ENCODE measurements around the gene RNF227.
"Not testable (repeated sequence)": the region's sequence is repeated elsewhere in the genome, so short reads cannot be mapped to it uniquely, and the experiment has no call there.

The RNF227 gene

DNA sequence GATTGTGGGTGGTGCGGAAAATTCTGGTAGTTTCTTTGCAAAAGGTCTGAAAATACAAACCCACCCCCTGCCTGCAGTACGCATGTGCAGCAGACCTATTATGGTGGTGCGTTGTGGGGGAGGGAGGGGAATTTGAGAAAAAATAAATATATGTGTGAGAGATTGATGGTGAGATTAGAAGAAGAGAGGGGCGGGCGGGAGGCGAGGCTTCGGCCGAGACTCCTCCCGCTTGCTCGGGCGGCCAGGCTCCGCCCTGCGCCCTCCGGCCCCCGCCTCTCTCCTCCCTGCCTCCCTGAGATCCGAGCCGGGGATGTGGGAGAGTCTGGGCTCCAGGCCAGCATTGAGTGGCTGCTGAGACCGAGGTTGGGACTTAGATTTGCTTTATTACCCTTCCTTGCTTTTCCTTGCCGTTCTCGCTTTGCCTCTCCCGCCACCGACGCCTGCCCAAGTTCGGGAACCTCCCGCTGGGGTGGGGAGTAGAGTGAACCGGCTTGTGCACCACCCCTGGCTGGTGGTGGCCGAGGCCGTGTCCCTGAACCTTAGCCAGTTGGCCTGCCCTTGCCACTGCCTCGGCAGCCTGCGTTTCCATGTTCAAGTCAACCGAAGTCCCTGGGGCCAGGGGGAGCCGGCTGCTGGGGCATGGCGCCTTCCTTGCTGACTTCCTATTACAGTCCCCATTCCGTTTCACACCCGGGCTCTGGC lies 28.5 kb downstream of the RNF227 start:
- DNase-seq, result peak; percentile 99

DNA sequence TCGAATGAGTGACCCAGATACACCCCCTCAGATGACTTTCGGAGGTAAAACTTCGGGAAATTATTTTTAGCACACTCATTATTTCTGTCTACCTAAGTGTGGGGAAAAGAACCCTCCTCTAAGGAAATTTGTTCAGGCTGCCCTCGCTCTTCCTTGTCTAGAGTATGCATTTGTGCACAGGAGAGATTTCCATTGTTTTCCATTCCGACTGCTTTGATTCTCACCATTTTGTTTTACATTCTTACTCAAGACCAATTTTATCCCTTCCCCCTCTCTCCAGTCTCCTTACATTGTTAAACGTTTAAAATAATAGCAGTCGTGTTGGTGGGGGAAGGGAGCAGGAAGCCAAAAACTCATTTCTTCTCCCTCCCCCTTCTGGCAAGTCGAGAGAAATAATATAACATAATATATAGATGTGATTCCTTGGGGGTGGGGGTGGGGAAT lies 29.0 kb downstream of the RNF227 start:
- no peak for DNase-seq

GRCh38 chr17:7886227-7887037 lies 29.7 kb downstream of the RNF227 start:
- peak; percentile 56 for DNase-seq

DNA sequence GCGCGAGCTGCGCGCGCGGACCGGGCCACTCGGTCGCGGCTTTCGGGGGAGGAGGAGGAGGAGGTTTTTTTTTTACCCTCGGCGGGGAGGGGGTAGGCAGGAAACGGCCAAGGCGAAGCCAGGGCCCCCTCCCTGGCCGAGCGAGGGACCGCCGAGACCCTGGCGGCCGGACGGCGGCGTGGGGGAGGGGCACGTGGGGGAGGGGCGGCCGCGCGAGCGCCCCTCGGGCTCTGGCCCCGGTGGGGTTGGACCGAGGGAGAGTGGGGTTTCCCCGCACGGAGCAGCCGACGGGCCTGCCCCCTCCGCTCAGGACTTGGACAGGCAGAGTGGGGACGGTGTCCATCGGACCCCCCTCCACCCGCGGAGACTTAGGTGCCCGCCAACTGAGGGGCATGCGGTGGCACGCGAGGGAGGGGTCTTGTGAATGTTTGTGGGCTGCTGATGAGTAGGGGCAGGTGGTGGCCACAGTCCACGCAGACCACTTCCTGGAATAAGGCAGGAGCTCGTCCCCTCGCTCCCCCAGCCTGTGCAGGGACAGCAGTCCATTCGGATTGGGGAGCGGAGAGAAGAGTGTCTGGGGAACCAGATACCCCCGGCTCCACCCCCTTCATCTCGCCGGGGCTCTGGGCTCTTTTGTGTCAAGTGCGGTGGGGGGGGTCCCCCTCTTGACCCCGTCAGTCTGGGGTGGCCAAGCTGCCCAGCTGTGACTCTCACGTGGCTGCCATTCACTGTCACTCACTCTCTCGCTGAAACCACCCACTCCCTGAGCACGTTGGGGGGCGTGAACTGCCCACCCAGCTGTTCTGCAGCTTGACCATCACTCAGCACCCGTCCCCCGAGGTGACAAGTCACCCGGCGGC lies 30.5 kb downstream of the RNF227 start:
- DNase-seq, result peak; percentile 50

- DNase-seq, result peak; percentile 39
Measured at GRCh38 chr17:7884581-7885366, 31.3 kb downstream of the RNF227 start.

- DNase-seq, result peak; percentile 66
Measured at GRCh38 chr17:7883781-7884386, 32.2 kb downstream of the RNF227 start.

DNA sequence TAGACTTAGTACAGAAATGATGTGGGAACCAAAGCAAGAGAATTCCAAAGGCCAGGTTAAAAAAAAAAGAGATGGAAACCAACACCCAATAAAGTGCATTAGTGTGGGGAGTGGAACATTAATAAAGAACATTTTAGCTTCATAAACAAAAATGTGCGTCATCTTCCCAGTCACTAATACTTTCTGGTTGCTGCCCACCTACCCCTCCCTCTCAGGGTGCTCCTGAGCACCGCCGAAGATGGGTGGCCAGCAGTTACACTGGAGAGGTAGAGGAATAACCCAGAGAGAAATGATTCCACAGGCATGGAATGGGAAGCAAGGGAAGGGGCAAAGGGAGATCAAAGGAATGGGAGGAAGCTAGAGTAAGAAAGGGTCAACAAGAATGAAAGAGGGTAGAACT lies 33.5 kb downstream of the RNF227 start:
- no peak for DNase-seq

GRCh38 chr17:7882068-7882467 lies 34.0 kb downstream of the RNF227 start:
- no peak for DNase-seq

DNA sequence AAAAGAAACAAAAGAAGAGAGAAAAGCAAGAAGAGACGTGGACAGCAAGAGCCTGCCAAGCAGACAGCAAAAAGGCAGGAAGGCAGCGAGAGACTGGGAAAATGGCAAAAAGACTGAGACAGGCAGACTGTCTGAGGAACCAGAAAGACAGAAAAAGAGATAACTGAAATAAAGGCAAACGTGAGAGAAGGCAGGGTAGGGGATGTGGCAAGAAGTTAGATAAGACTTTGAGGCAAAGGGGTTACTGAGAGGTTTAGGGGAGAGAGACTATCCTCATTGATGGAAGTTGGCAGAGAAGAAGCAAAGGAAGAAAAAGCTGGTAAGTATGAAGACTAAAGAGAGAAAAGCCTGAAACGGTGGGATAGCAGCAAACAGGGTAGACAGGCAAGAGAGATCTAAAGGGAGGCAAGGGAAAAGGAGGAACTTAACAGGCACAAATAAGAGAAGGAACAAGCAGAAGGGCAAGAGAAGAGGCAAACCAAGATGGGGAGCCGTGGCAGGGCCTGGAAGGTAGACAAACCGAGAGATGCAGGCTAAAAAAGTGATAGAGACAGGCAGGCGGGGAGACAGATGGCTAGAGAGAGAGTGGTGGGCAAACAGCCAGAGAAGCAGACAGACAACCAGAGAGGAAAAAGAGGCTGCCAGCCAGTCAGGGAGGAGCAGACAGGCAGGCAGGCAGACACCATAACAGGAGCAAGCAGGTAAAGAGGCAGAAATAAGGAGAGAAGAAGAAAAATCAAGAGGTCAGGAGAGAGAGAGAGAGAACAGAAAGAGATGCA lies 34.6 kb downstream of the RNF227 start:
- peak; percentile 20 for DNase-seq

GRCh38 chr17:7880076-7880868 lies 35.8 kb downstream of the RNF227 start:
- no peak for DNase-seq

- DNase-seq, result no peak
Measured at GRCh38 chr17:7878234-7878633, 37.9 kb downstream of the RNF227 start.

DNA sequence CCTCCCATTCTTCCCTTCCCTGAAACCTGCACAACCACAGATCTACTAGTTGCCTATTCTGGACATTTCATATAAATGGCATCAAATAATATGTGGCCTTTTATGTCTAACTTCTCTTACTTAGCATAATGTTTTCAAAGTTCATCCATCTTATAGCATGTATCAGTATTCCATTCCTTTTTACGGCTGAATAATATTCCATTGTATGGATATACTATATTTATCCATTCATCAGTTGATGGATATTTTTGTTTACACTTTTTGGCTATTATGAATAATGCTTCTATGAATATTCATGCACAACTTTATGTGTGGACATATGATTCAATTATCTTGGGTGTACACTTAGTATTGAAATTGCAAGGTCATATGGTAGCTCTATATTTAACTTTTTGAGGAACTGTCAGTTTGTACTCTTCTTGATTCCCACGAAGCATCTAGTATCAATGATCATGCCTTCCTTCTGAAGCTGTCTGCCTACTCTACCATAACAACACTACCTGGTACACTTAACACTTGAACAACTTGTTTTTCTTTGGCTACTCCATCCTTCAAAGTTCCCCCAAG lies 40.2 kb downstream of the RNF227 start:
- no peak for DNase-seq

GRCh38 chr17:7873051-7873450 lies 43.0 kb downstream of the RNF227 start:
- DNase-seq, result no peak

- DNase-seq, result no peak
Measured at GRCh38 chr17:7867881-7868329, 48.2 kb downstream of the RNF227 start.

DNA sequence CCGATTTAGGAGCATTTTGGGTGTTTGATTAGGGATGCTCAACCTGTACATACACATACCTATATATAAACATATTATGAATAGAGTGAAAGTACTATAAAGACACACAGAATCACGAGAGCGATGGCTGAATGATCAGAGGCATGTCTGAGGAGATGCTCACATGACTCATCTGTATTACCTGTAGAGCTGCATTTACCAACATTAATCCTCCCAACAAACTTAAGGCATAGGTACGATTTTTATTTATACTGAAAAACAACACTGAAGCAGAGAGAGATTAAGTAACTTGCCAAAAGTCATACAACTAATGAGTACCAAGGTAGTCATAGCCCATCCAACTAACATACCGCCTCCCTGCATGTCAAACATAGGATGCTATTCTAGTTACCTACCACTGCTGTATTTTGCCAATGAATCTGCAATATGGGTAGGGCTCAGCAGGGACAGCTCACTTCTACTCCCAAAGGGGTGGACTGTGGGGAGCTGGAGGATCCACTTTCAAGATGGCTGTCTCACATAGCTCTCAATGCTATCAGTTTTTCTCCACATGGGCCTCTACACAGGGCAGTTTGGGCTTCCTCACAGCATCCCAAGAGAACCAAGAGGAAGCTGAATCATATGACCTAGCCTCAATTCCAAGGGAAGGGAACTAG lies 51.0 kb downstream of the RNF227 start:
- no peak for DNase-seq

GRCh38 chr17:7864384-7864783 lies 51.7 kb downstream of the RNF227 start:
- not testable (repeated sequence) for DNase-seq

Measured in fibroblast of skin of right quadriceps (primary cell).